SK-N-SH (cell line): ENCODE data around the gene SEZ6L. TPM values are rescaled to one million over a fixed set of nuclear protein-coding genes. Genes with fewer than 3 reads are reported as not detected.

Source experiments
- CTCF ChIA-PET: fragments of 300-600, 350-600 bp; formaldehyde crosslinking; extraction: SDS; loops from one replicate; lab custom pipeline; 2021; lab: Yijun Ruan, JAX
- POLR2A ChIA-PET: fragments of 350-600 bp; sonication (Branson Sonifier 250); formaldehyde crosslinking; extraction: SDS; loops from one replicate; lab custom pipeline; 2020; ENCODE audit warnings: antibody characterized with exemption, inconsistent platforms; lab: Yijun Ruan, JAX
- DNase-seq: peaks from one replicate; pipeline ENCODE4 v3.0.0; 2012
- H2AFZ ChIP-seq: fragments of 200-600 bp; sonication (generic); 2 replicates; pipeline ENCODE4 v1.8.1; 2016; ENCODE audit warnings: antibody characterized with exemption, mild to moderate bottlenecking, low read depth
- H3F3A ChIP-seq: fragments of 200-600 bp; sonication (generic); replicated peaks from 2 replicates; pipeline ENCODE3; 2016; ENCODE audit warnings: antibody characterized with exemption, mild to moderate bottlenecking; ENCODE audit not compliant: insufficient read depth
- H3K27ac ChIP-seq, 2 experiments: fragments of 200-500 bp in 1 of 2; fragments of 200-600 bp in 1 of 2; sonication (Bioruptor generic) in 1 of 2; sonication (generic), shearing (Covaris generic) in 1 of 2; 2 replicates each; pipeline versions ENCODE4 v1.5.1 to v1.6.1; 2014 to 2016; ENCODE audit warnings: low read depth in 2 of 2, inconsistent platforms in 1 of 2, low read length in 1 of 2, mild to moderate bottlenecking in 1 of 2, mixed read lengths in 1 of 2
- H3K27me3 ChIP-seq: fragments of 200-600 bp; sonication (generic), shearing (Covaris generic); 2 replicates; pipeline ENCODE4 v1.6.1; 2016; ENCODE audit warnings: mixed run types; ENCODE audit not compliant: insufficient read depth
- H3K36me3 ChIP-seq, 2 experiments: fragments of 200-500 bp in 1 of 2; fragments of 200-600 bp in 1 of 2; sonication (Bioruptor generic) in 1 of 2; sonication (generic) in 1 of 2; replicated peaks in 1 of 2; 2 replicates each; pipeline versions ENCODE3 to v1.5.1; 2014 to 2016; ENCODE audit warnings: low read length in 1 of 2, mild to moderate bottlenecking in 1 of 2; ENCODE audit not compliant: insufficient read depth in 2 of 2, control insufficient read depth in 1 of 2
- H3K4me1 ChIP-seq, 2 experiments: fragments of 200-500 bp in 1 of 2; fragments of 200-600 bp in 1 of 2; sonication (Bioruptor generic) in 1 of 2; sonication (generic), shearing (Covaris generic) in 1 of 2; 2 replicates each; pipeline versions ENCODE4 v1.5.1 to v1.6.1; 2014 to 2016; ENCODE audit warnings: low read depth in 1 of 2, low read length in 1 of 2, mixed run types in 1 of 2; ENCODE audit not compliant: insufficient read depth in 2 of 2, control insufficient read depth in 1 of 2
- H3K4me2 ChIP-seq: fragments of 200-600 bp; sonication (generic), shearing (Covaris generic); 2 replicates; pipeline ENCODE4 v1.6.1; 2017; ENCODE audit warnings: mixed run types
- H3K4me3 ChIP-seq, 2 experiments: fragments of 200-500 bp in 1 of 2; fragments of 200-600 bp in 1 of 2; sonication (Bioruptor generic) in 1 of 2; sonication (generic), shearing (Covaris generic) in 1 of 2; 2 replicates each; pipeline versions ENCODE4 v1.5.1 to v1.8.1; 2014 to 2016; ENCODE audit warnings: low read depth in 2 of 2, inconsistent platforms in 1 of 2, low read length in 1 of 2, mild to moderate bottlenecking in 1 of 2, mixed read lengths in 1 of 2, moderate library complexity in 1 of 2
- H3K79me2 ChIP-seq: fragments of 200-600 bp; sonication (generic); 2 replicates; pipeline ENCODE4 v1.8.1; 2017; ENCODE audit warnings: mild to moderate bottlenecking; ENCODE audit not compliant: insufficient read depth
- H3K9ac ChIP-seq: fragments of 200-600 bp; sonication (generic); 2 replicates; pipeline ENCODE4 v1.6.1; 2017; ENCODE audit warnings: mixed run types
- H3K9me2 ChIP-seq: fragments of 200-600 bp; sonication (generic); 2 replicates; pipeline ENCODE4 v1.6.1; 2017; ENCODE audit warnings: mixed run types
- H3K9me3 ChIP-seq: fragments of 200-600 bp; sonication (generic); 2 replicates; pipeline ENCODE4 v1.6.1; 2017; ENCODE audit warnings: mixed run types, mild to moderate bottlenecking, moderate library complexity
- H4K20me1 ChIP-seq: fragments of 200-600 bp; sonication (generic); 2 replicates; pipeline ENCODE4 v1.6.1; 2017; ENCODE audit warnings: mild to moderate bottlenecking, mixed run types; ENCODE audit not compliant: insufficient read depth
- ELF1 ChIP-seq: IDR thresholded peaks from 2 replicates; pipeline ENCODE4 v1.4.0; 2012
- EZH2phosphoT487 ChIP-seq: fragments of 200-600 bp; sonication (generic); IDR thresholded peaks from 2 replicates; pipeline ENCODE4 v1.6.1; 2017; ENCODE audit warnings: low read depth, mixed run types, mild to moderate bottlenecking, antibody characterized with exemption, moderate library complexity, borderline replicate concordance
- FOSL2 ChIP-seq: IDR thresholded peaks from 2 replicates; pipeline ENCODE4 v1.4.0; 2012; ENCODE audit warnings: low read depth, mild to moderate bottlenecking, moderate library complexity, borderline replicate concordance
- FOXM1 ChIP-seq: IDR thresholded peaks from 2 replicates; pipeline ENCODE4 v1.4.0; 2012; ENCODE audit warnings: low read depth, mild to moderate bottlenecking
- GABPA ChIP-seq: IDR thresholded peaks from 2 replicates; pipeline ENCODE4 v1.4.0; 2012; ENCODE audit warnings: low read depth, mild to moderate bottlenecking
- GATA2 ChIP-seq: sonication (generic); formaldehyde crosslinking; IDR thresholded peaks from 2 replicates; pipeline ENCODE4 v1.5.0; 2020; ENCODE audit warnings: mild to moderate bottlenecking, missing genetic modification reagents
- MXI1 ChIP-seq: IDR thresholded peaks from 2 replicates; pipeline ENCODE4 v1.6.1; 2012; ENCODE audit warnings: mild to moderate bottlenecking, low read depth, low read length, improper control_type of control experiment
- POLR2AphosphoS5 ChIP-seq: IDR thresholded peaks from 2 replicates; pipeline ENCODE4 v1.6.1; 2012; ENCODE audit warnings: low read depth, low read length
- RXRA ChIP-seq: IDR thresholded peaks from 2 replicates; pipeline ENCODE4 v1.4.0; 2012; ENCODE audit warnings: low read depth, mild to moderate bottlenecking, borderline replicate concordance
- WGBS: methylation state at CpG from one replicate; pipeline ENCODE4 v1.1.6; 2017; ENCODE audit warnings: low lambda C conversion rate; 5-methylcytosine and 5-hydroxymethylcytosine counted together
- polyA plus RNA-seq, 3 experiments: library from polyadenylated mRNA; depleted of rRNA; stranded (reverse); fragments of >200 nt; gene quantifications; 2 replicates each; pipeline ENCODE4 v1.2.3, GENCODE V29; 2012
- TF ChIP-seq, protein P1 (sequence below): fragments of 150-350 bp; IDR thresholded peaks from 2 replicates; pipeline ENCODE4 v1.6.1; 2017; ENCODE audit warnings: antibody characterized with exemption, low read length, low read depth, borderline replicate concordance

Gene SEZ6L
- polyA plus RNA-seq, 1 of the 3 experiments (the other 2 are of a cell fraction) = 0.10 TPM

DNA sequence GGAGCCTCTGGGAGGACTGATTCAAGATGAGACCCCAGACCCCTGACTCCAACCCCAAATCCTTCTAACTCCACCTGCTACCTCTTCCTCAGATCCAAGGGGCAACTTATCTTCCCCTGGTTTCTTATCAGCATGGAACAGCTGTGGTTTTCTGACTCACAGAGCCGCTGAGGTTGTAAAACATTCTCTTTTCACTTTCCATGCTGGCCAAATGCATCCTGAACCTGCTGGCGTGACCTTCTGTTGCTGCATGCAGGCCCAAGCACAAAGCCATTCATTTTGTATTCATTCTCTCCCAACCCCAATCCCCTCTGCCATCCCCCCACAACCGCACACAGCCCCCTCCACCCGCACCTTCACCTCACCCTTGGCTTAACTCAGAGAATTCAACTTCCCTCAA, 70.3 kb downstream of the SEZ6L start:
- DNase-seq = no peak
- CTCF ChIA-PET = no interaction called here

DNA sequence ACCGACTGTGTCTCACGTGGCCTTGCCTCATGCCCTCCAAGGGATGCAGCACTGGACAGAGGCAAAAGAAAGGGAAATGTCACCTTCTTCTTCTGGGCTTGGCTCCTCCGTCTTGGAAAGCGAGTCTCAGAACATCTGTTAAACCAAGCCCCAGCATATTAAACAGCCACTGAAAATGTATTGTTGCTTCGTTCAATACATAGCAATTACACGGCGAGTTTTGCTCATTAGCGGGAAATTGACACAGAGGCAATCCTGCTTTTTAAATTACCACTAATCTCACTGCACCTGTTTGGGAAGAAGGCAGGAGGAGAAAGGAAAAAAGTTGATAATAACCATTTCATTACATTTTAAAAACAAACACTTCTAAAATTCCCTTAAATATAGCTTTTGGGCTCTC, 72.1 kb downstream of the SEZ6L start:
- Histone ChIP-seq H3K4me2 (no peak overlapping the region), H4K20me1 (no peaks in the 10 kb centered on the region), H3K9me2 (no peaks in the 10 kb centered on the region), H3K36me3 (no peaks in the 10 kb centered on the region)
- WGBS = 47% methylated on average over 8 of the region's 8 CpGs
- TF ChIP-seq FOSL2 = no peak
- no peak for TF ChIP-seq GATA2 (CRISPR knock-in tag)
- TF ChIP-seq RXRA = no peak
- TF ChIP-seq MXI1 = no peak
- TF ChIP-seq FOXM1 = no peak
- TF ChIP-seq, all 33 proteins: peak for 0
- ChIA-PET CTCF (interaction anchor here (1.6 kb wide), 1 partner anchor 69 kb away, joined by 3 read pairs; no protein-coding TSS in a partner anchor), POLR2A (no interaction called here)
- Histone ChIP-seq H3K27ac (no peak overlapping the region), H3K79me2 (no peaks in the 10 kb centered on the region), H2AFZ (no peak overlapping the region), H3K4me3 (no peak overlapping the region), H3F3A (no peaks in the 10 kb centered on the region), H3K4me1 (no peaks in the 10 kb centered on the region), H3K9me3 (no peaks in the 10 kb centered on the region), H3K27me3 (no peaks in the 10 kb centered on the region), H3K9ac (no peak overlapping the region)
- DNase-seq = no peak

More for the DNA sequence above, 70.3 kb downstream of the SEZ6L start:
- Histone ChIP-seq H3F3A (no peaks in the 10 kb centered on the region), H3K4me1 (no peaks in the 10 kb centered on the region), H3K27me3 (no peaks in the 10 kb centered on the region), H2AFZ (no peak overlapping the region), H3K4me3 (no peak overlapping the region), H3K4me2 (no peak overlapping the region), H4K20me1 (no peaks in the 10 kb centered on the region), H3K9ac (no peak overlapping the region), H3K27ac (no peak overlapping the region), H3K9me3 (no peaks in the 10 kb centered on the region), H3K36me3 (no peaks in the 10 kb centered on the region), H3K9me2 (no peaks in the 10 kb centered on the region), H3K79me2 (no peaks in the 10 kb centered on the region)
- TF ChIP-seq EZH2phosphoT487 (no peak), POLR2AphosphoS5 (no peak)
- POLR2A ChIA-PET = no interaction called here
- WGBS = 36% methylated on average over 4 of the region's 4 CpGs

DNA sequence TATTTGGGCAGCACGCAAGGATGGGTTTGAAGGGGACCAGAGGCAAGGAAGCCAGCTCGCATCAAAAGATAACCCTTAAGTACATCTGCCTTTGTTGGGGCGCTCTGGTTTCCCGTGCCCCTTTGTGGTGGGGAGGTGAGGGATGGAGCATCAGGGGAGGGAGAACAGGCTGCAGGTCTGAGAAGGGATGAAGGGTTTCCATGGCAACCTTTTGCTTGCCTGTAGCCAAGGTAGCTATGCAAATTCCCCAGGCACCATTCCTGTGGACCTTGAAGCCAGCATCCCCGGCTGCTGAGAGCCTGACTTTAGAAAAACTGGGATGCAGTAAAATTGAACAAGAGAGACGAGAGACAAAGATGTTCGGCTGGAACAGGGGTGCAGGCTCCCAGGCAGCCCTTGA, 75.7 kb downstream of the SEZ6L start:
- H3K4me3 ChIP-seq = no peak overlapping the region
- no peaks in the 10 kb centered on the region for H3K79me2 ChIP-seq
- CTCF ChIA-PET = interaction anchor here (0.7 kb wide), 1 partner anchor 73 kb away, joined by 4 read pairs; no protein-coding TSS in a partner anchor
- no peak overlapping the region for H2AFZ ChIP-seq
- no peak overlapping the region for H3K27ac ChIP-seq
- no peaks in the 10 kb centered on the region for H3K9me3 ChIP-seq
- no peaks in the 10 kb centered on the region for H3F3A ChIP-seq
- WGBS = 26% methylated on average over 7 of the region's 7 CpGs
- H3K9me2 ChIP-seq = no peaks in the 10 kb centered on the region
- TF ChIP-seq RXRA (no peak), GABPA (no peak), ELF1 (no peak)
- TF ChIP-seq, protein P1, sequence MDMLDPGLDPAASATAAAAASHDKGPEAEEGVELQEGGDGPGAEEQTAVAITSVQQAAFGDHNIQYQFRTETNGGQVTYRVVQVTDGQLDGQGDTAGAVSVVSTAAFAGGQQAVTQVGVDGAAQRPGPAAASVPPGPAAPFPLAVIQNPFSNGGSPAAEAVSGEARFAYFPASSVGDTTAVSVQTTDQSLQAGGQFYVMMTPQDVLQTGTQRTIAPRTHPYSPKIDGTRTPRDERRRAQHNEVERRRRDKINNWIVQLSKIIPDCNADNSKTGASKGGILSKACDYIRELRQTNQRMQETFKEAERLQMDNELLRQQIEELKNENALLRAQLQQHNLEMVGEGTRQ = no peak
- DNase-seq = no peak
- H3K4me1 ChIP-seq = no peaks in the 10 kb centered on the region
- H4K20me1 ChIP-seq = no peaks in the 10 kb centered on the region
- no peak overlapping the region for H3K4me2 ChIP-seq
- POLR2A ChIA-PET = no interaction called here
- no peaks in the 10 kb centered on the region for H3K27me3 ChIP-seq
- no peak overlapping the region for H3K9ac ChIP-seq
- H3K36me3 ChIP-seq = no peaks in the 10 kb centered on the region
